A549 (cell line): ENCODE data around the gene MTA3. TPM values are rescaled to one million over a fixed set of nuclear protein-coding genes. Genes with fewer than 3 reads are reported as not detected.
"Not testable (repeated sequence)": the region's sequence is repeated elsewhere in the genome, so short reads cannot be mapped to it uniquely, and the experiment has no call there.

Source experiments
- ATAC-seq, 2 experiments: fragments of 200-7000 bp in 1 of 2; fragments of >200 bp in 1 of 2; cut with Nextera tagmentation in 1 of 2; cut with Tn5 transposase in 1 of 2; 3 replicates each; pipeline versions ENCODE4 v1.8.0 to v1.9.1; 2018 to 2020; ENCODE audit warnings: mild to moderate bottlenecking in 1 of 2, moderate library complexity in 1 of 2
- CTCF ChIA-PET: fragments of 300-600 bp; sonication (Branson Sonifier 250); formaldehyde crosslinking; extraction: SDS; loops from one replicate; lab custom pipeline; 2021; ENCODE audit warnings: antibody characterized with exemption, inconsistent platforms; lab: Yijun Ruan, JAX
- POLR2A ChIA-PET: fragments of 350-600 bp; formaldehyde crosslinking; extraction: SDS; loops from one replicate; lab custom pipeline; 2021; ENCODE audit warnings: antibody characterized with exemption, inconsistent platforms; lab: Yijun Ruan, JAX
- DNase-seq, 2 experiments: peaks; one replicate each; pipeline versions ENCODE4 v3.0.0 to v3.0.0-alpha.2; 2011 to 2016; ENCODE audit warnings: low read depth in 1 of 2, low spot score in 1 of 2
- FAIRE-seq: peaks from 2 replicates; lab custom pipeline; 2011; peaks lifted over from hg19 to GRCh38; lab: Jason Lieb, UNC
- H3K27ac ChIP-seq, 2 experiments: fragments of >200 bp; sonication (Bioruptor Twin); formaldehyde crosslinking; 3 replicates each; pipeline ENCODE4 v1.5.1; 2016 to 2017
- H3K4me1 ChIP-seq: fragments of >200 bp; sonication (Bioruptor Twin); formaldehyde crosslinking; 3 replicates; pipeline ENCODE4 v1.6.1; 2016
- H3K4me2 ChIP-seq: fragments of >200 bp; sonication (Bioruptor Twin); formaldehyde crosslinking; 3 replicates; pipeline ENCODE4 v1.6.1; 2016
- H3K4me3 ChIP-seq: fragments of >200 bp; sonication (Bioruptor Twin); formaldehyde crosslinking; 3 replicates; pipeline ENCODE4 v1.5.1; 2016
- H3K9me3 ChIP-seq: fragments of >200 bp; sonication (Bioruptor Twin); formaldehyde crosslinking; 3 replicates; pipeline ENCODE4 v1.6.1; 2016
- CBX8 ChIP-seq: fragments of 200-600 bp; sonication (generic); IDR thresholded peaks from 2 replicates; pipeline ENCODE4 v1.6.1; 2016
- CEBPB ChIP-seq, 2 experiments: fragments of >200 bp in 1 of 2; sonication (Bioruptor Twin) in 1 of 2; formaldehyde crosslinking in 1 of 2; IDR thresholded peaks; 2 replicates each; pipeline ENCODE4 v1.6.1; 2012 to 2016
- CHD4 ChIP-seq: fragments of 200-600 bp; sonication (generic); IDR thresholded peaks from 2 replicates; pipeline ENCODE4 v1.6.1; 2016; ENCODE audit warnings: antibody characterized with exemption, mild to moderate bottlenecking, borderline replicate concordance
- CTCF ChIP-seq: fragments of >200 bp; sonication (Bioruptor Twin); formaldehyde crosslinking; IDR thresholded peaks from 3 replicates; pipeline ENCODE4 v1.5.1; 2016
- EHF ChIP-seq: fragments of 250-450 bp; sonication (Bioruptor Pico); IDR thresholded peaks from 2 replicates; pipeline ENCODE4 v1.5.0; 2020; ENCODE audit warnings: mild to moderate bottlenecking
- EHMT2 ChIP-seq: fragments of 200-600 bp; sonication (generic); IDR thresholded peaks from 2 replicates; pipeline ENCODE4 v1.6.1; 2016; ENCODE audit warnings: antibody characterized with exemption, low read depth, mild to moderate bottlenecking, moderate library complexity
- ELK1 ChIP-seq: fragments of 150-350 bp; IDR thresholded peaks from 2 replicates; pipeline ENCODE4 v1.6.1; 2014; ENCODE audit warnings: low read depth, mild to moderate bottlenecking, low read length
- EP300 ChIP-seq, 2 experiments: fragments of >200 bp; sonication (Bioruptor Twin); formaldehyde crosslinking; IDR thresholded peaks; 2 replicates in 1 of 2; 3 replicates in 1 of 2; pipeline ENCODE4 v1.6.1; 2016 to 2017
- ESRRA ChIP-seq: fragments of 150-350 bp; IDR thresholded peaks from 2 replicates; pipeline ENCODE4 v1.6.1; 2014; ENCODE audit warnings: mild to moderate bottlenecking, low read length, borderline replicate concordance
- FOSL2 ChIP-seq, 2 experiments: fragments of 450-650 bp in 1 of 2; fragments of >200 bp in 1 of 2; sonication (Bioruptor Twin) in 1 of 2; formaldehyde crosslinking; IDR thresholded peaks; 2 replicates each; pipeline versions ENCODE4 v1.5.0 to v1.6.1; 2016 to 2020; ENCODE audit warnings: mild to moderate bottlenecking in 1 of 2, moderate library complexity in 1 of 2
- HES2 ChIP-seq: fragments of >200 bp; sonication (Bioruptor Twin); formaldehyde crosslinking; IDR thresholded peaks from 2 replicates; pipeline ENCODE4 v1.6.1; 2016
- HMGXB4 ChIP-seq: fragments of 250-450 bp; sonication (Bioruptor Pico); IDR thresholded peaks from 2 replicates; pipeline ENCODE4 v1.5.0; 2021; ENCODE audit warnings: mild to moderate bottlenecking, moderate library complexity, borderline replicate concordance
- HOXA7 ChIP-seq: fragments of 250-450 bp; sonication (Bioruptor Pico); IDR thresholded peaks from 2 replicates; pipeline ENCODE4 v1.5.0; 2020; ENCODE audit warnings: mild to moderate bottlenecking, moderate library complexity
- JUN ChIP-seq, 2 experiments: fragments of >200 bp; sonication (Bioruptor Twin); formaldehyde crosslinking; IDR thresholded peaks; 2 replicates in 1 of 2; 3 replicates in 1 of 2; pipeline ENCODE4 v1.6.1; 2016 to 2017
- KDM1A ChIP-seq: fragments of 200-600 bp; sonication (generic); IDR thresholded peaks from 2 replicates; pipeline ENCODE4 v1.6.1; 2016; ENCODE audit warnings: low read depth, mild to moderate bottlenecking
- MYC ChIP-seq: IDR thresholded peaks from 2 replicates; pipeline ENCODE4 v1.6.1; 2012; ENCODE audit warnings: mild to moderate bottlenecking, inconsistent platforms, low read length, improper control_type of control experiment, borderline replicate concordance
- PHF8 ChIP-seq: fragments of 200-600 bp; sonication (generic); IDR thresholded peaks from 2 replicates; pipeline ENCODE4 v1.6.1; 2016; ENCODE audit warnings: low read depth, mild to moderate bottlenecking, antibody characterized with exemption, moderate library complexity, borderline replicate concordance
- RCOR1 ChIP-seq: fragments of 150-350 bp; IDR thresholded peaks from 2 replicates; pipeline ENCODE4 v1.6.1; 2014; ENCODE audit warnings: antibody characterized with exemption, low read length, low read depth
- RFX5 ChIP-seq: fragments of 450-650 bp; IDR thresholded peaks from 2 replicates; pipeline ENCODE4 v1.7.1; 2014; ENCODE audit warnings: antibody characterized with exemption, mild to moderate bottlenecking, moderate library complexity
- RNF2 ChIP-seq: fragments of 200-600 bp; sonication (generic); IDR thresholded peaks from 2 replicates; pipeline ENCODE4 v1.6.1; 2016; ENCODE audit warnings: low read depth, mild to moderate bottlenecking, antibody characterized with exemption, moderate library complexity, borderline replicate concordance
- TP53 ChIP-seq: fragments of 250-450 bp; sonication (Bioruptor Pico); IDR thresholded peaks from 2 replicates; pipeline ENCODE4 v1.5.0; 2021; ENCODE audit warnings: mild to moderate bottlenecking, moderate library complexity
- ZC3H11A ChIP-seq: fragments of 450-650 bp; IDR thresholded peaks from 2 replicates; pipeline ENCODE4 v1.6.1; 2014; ENCODE audit warnings: antibody characterized with exemption, mild to moderate bottlenecking
- ZNF302 ChIP-seq: fragments of 250-450 bp; sonication (Bioruptor Pico); IDR thresholded peaks from 2 replicates; pipeline ENCODE4 v1.9.0; 2021; ENCODE audit warnings: inconsistent platforms, mild to moderate bottlenecking, moderate library complexity
- WGBS: methylation state at CpG from one replicate; pipeline ENCODE4 v1.1.6; 2017; ENCODE audit errors: missing lambda C conversion rate; 5-methylcytosine and 5-hydroxymethylcytosine counted together
- polyA plus RNA-seq, 4 experiments: library from polyadenylated mRNA; depleted of rRNA in 3 of 4; stranded (reverse); fragments of >200 nt; fragmentation: RNase III in 1 of 4; extraction: RNeasy Plus Mini Kit Qiagen cat#74134 plus additional on column Dnase treatment in 1 of 4; gene quantifications; 2 replicates in 3 of 4; 3 replicates in 1 of 4; pipeline ENCODE4 v1.2.3, GENCODE V29; 2011 to 2017
- TF ChIP-seq, protein P1 (sequence below): fragments of >200 bp; sonication (Bioruptor Twin); formaldehyde crosslinking; IDR thresholded peaks from 3 replicates; pipeline ENCODE4 v1.6.1; 2016
- TF ChIP-seq, protein P2 (sequence below): IDR thresholded peaks from 2 replicates; pipeline ENCODE4 v1.6.1; 2012; ENCODE audit warnings: low read depth, borderline replicate concordance
- TF ChIP-seq, protein P3 (sequence below): fragments of 250-450 bp; sonication (Bioruptor Pico); IDR thresholded peaks from 2 replicates; pipeline ENCODE4 v1.5.0; 2020; ENCODE audit warnings: low read depth, mild to moderate bottlenecking, moderate library complexity

MTA3 gene
- polyA plus RNA-seq, 2 of the 4 experiments (the other 2 are of a cell fraction): 49.3 to 74.1 TPM

DNA sequence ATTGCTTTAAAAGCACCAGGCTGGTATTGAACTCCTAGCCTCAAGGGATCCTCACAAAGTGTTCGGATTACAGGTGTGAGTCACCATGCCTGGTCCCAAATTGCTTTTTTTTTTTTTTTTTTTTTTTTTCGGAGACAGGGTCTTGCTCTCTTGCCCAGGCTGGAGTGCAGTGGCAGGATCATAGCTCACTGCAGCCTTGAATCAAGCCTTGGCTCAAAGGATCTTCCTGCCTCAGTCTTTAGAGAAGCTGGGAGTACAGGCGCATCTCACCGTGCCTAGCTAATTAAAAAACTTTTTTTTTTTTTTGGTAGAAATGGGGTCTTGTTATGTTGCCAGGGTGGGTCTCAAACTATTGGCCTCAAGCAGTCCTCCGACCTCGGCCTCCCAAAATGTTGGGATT lies 12.8 kb downstream of the MTA3 start:
- 91% methylated on average over 6 of the region's 6 CpGs for WGBS
- Histone ChIP-seq H3K27ac (no peak overlapping the region), H3K4me1 (no peaks in the 10 kb centered on the region), H3K4me3 (no peak overlapping the region), H3K4me2 (no peak overlapping the region), H3K9me3 (no peaks in the 10 kb centered on the region)
- TF ChIP-seq CHD4 (no peak), FOSL2 (IDR thresholded peaks at IDR 0.05) (no peak), FOSL2 (CRISPR knock-in tag; IDR thresholded peaks at IDR 0.05) (no peak), CBX8 (no peak), CTCF (no peak), PHF8 (no peak), TP53 (CRISPR knock-in tag) (no peak), JUN (IDR thresholded peaks at IDR 0.05) (no peak), MYC (no peak), ZC3H11A (no peak), EHMT2 (no peak), HOXA7 (no peak), RFX5 (no peak), RNF2 (no peak), CEBPB (IDR thresholded peaks at IDR 0.05) (no peak), HMGXB4 (no peak)
- TF ChIP-seq, protein P1, sequence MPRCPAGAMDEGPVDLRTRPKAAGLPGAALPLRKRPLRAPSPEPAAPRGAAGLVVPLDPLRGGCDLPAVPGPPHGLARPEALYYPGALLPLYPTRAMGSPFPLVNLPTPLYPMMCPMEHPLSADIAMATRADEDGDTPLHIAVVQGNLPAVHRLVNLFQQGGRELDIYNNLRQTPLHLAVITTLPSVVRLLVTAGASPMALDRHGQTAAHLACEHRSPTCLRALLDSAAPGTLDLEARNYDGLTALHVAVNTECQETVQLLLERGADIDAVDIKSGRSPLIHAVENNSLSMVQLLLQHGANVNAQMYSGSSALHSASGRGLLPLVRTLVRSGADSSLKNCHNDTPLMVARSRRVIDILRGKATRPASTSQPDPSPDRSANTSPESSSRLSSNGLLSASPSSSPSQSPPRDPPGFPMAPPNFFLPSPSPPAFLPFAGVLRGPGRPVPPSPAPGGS: no peak
- ChIA-PET POLR2A (interaction anchor here (1.3 kb wide), 1 partner anchor 12 kb away, joined by 4 read pairs; no protein-coding TSS in a partner anchor), CTCF (interaction anchor here (0.6 kb wide), 1 partner anchor 32 kb away, joined by 4 read pairs; no protein-coding TSS in a partner anchor)
- no peak for DNase-seq
- FAIRE-seq: no peak
- ATAC-seq: no peak

GRCh38 chr2:42584628-42585027 lies 16.2 kb downstream of the MTA3 start:
- H3K4me2 ChIP-seq, FAIRE-seq, H3K4me1 ChIP-seq, H3K4me3 ChIP-seq, ATAC-seq, DNase-seq, H3K9me3 ChIP-seq, POLR2A ChIA-PET, H3K27ac ChIP-seq: not testable (repeated sequence)
- WGBS: 92% methylated on average over 3 of the region's 3 CpGs
- CTCF ChIA-PET: interaction anchor here (0.7 to 0.8 kb wide), 2 partner anchors 33 to 78 kb away, joined by 3 read pairs; no protein-coding TSS in a partner anchor

GRCh38 chr2:42585779-42586178 lies 17.3 kb downstream of the MTA3 start:
- ChIA-PET CTCF (no interaction called here), POLR2A (no interaction called here)
- Histone ChIP-seq H3K4me3 (no peak overlapping the region), H3K27ac (no peak overlapping the region), H3K4me2 (no peak overlapping the region), H3K4me1 (no peaks in the 10 kb centered on the region), H3K9me3 (no peaks in the 10 kb centered on the region)
- ATAC-seq (no peak), FAIRE-seq (no peak), DNase-seq (no peak)
- 78% methylated on average over 4 of the region's 4 CpGs for WGBS
- TF ChIP-seq ZNF302 (CRISPR knock-in tag): no peak
- no peak; a peak in 1 of 4 replicates for TF ChIP-seq CEBPB (IDR thresholded peaks at IDR 0.05)
- TF ChIP-seq, protein P2, sequence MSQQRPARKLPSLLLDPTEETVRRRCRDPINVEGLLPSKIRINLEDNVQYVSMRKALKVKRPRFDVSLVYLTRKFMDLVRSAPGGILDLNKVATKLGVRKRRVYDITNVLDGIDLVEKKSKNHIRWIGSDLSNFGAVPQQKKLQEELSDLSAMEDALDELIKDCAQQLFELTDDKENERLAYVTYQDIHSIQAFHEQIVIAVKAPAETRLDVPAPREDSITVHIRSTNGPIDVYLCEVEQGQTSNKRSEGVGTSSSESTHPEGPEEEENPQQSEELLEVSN: no peak
- no peak for TF ChIP-seq ESRRA
- no peak for TF ChIP-seq KDM1A
- TF ChIP-seq ELK1: no peak
- TF ChIP-seq HES2: no peak
- no peak for TF ChIP-seq HOXA7
- TF ChIP-seq EHF: no peak
- no peak for TF ChIP-seq RCOR1
- no peak for TF ChIP-seq EP300 (IDR thresholded peaks at IDR 0.05)
- TF ChIP-seq PHF8: no peak
- TF ChIP-seq, protein P3, sequence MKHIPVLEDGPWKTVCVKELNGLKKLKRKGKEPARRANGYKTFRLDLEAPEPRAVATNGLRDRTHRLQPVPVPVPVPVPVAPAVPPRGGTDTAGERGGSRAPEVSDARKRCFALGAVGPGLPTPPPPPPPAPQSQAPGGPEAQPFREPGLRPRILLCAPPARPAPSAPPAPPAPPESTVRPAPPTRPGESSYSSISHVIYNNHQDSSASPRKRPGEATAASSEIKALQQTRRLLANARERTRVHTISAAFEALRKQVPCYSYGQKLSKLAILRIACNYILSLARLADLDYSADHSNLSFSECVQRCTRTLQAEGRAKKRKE (CRISPR knock-in tag): no peak
